Measurements from ENCODE around the gene HOXA1.

GRCh38 chr7:27140126-27140857, 44.5 kb upstream of the HOXA1 start:
- TF ChIP-seq POLR2A (IDR thresholded peaks at IDR 0.05; ENCODE audit: low read length) = no peak
- no peak for TF ChIP-seq GATA1 (IDR thresholded peaks at IDR 0.05; ENCODE audit: low read depth, low read length)

Measured in erythroblast (primary cell).